Endodermal cell (in vitro differentiated cells): ENCODE data around the gene ZC2HC1B. TPM values are rescaled to one million over a fixed set of nuclear protein-coding genes. Genes with fewer than 3 reads are reported as not detected.

Experiments used
- DNase-seq: peaks from one replicate; pipeline ENCODE4 v3.0.0-alpha.2; 2017
- H3K27ac ChIP-seq: 2 replicates; pipeline ENCODE4 v1.5.1; 2013; ENCODE audit warnings: mild to moderate bottlenecking, low read depth, low read length, moderate library complexity
- H3K27me3 ChIP-seq: 2 replicates; pipeline ENCODE4 v1.6.1; 2013; ENCODE audit warnings: mild to moderate bottlenecking, low read length, moderate library complexity; ENCODE audit not compliant: insufficient read depth, control insufficient read depth, poor library complexity, severe bottlenecking
- H3K36me3 ChIP-seq: 2 replicates; pipeline ENCODE4 v1.7.0; 2013; ENCODE audit warnings: mild to moderate bottlenecking, low read length, moderate library complexity; ENCODE audit not compliant: control insufficient read depth, insufficient read depth
- H3K4me1 ChIP-seq: one replicate; pipeline ENCODE4 v1.7.0; 2013; ENCODE audit warnings: low read length; ENCODE audit not compliant: control insufficient read depth, insufficient read depth
- H3K4me3 ChIP-seq: 2 replicates; pipeline ENCODE4 v1.5.1; 2013; ENCODE audit warnings: mild to moderate bottlenecking, low read length, moderate library complexity
- H3K9ac ChIP-seq: 2 replicates; pipeline ENCODE4 v1.6.1; 2013; ENCODE audit warnings: mild to moderate bottlenecking, low read length, moderate library complexity; ENCODE audit not compliant: poor library complexity, severe bottlenecking; ENCODE audit errors: extremely low read depth
- H3K9me3 ChIP-seq: 2 replicates; pipeline ENCODE4 v1.6.1; 2013; ENCODE audit warnings: mild to moderate bottlenecking, low read length, moderate library complexity; ENCODE audit not compliant: control insufficient read depth
- H3K27ac Mint-ChIP-seq: 2 replicates; pipeline ENCODE4 v1.8.0; 2020; ENCODE audit warnings: mixed read lengths
- H3K27me3 Mint-ChIP-seq: 2 replicates; pipeline ENCODE4 v1.8.0; 2021; ENCODE audit warnings: mild to moderate bottlenecking, mixed read lengths; ENCODE audit not compliant: insufficient read depth
- H3K36me3 Mint-ChIP-seq: 2 replicates; pipeline ENCODE4 v1.8.0; 2020; ENCODE audit warnings: low read depth, mixed read lengths
- H3K4me1 Mint-ChIP-seq: 2 replicates; pipeline ENCODE4 v1.8.0; 2020; ENCODE audit warnings: mixed read lengths
- H3K4me3 Mint-ChIP-seq: 2 replicates; pipeline ENCODE4 v1.8.0; 2020; ENCODE audit warnings: mild to moderate bottlenecking, moderate library complexity, mixed read lengths
- H3K9me3 Mint-ChIP-seq: 2 replicates; pipeline ENCODE4 v1.8.0; 2020; ENCODE audit warnings: mild to moderate bottlenecking, mixed read lengths
- WGBS, 2 experiments: methylation state at CpG; one replicate each; pipeline versions ENCODE4 v1.1.5 to v1.1.7; 2013; ENCODE audit warnings: missing lambda C conversion rate in 2 of 2, mixed read lengths in 1 of 2; ENCODE audit not compliant: insufficient coverage in 1 of 2, insufficient read length in 1 of 2; 5-methylcytosine and 5-hydroxymethylcytosine counted together
- total RNA-seq, 2 donors: library from RNA; stranded (reverse); fragmentation: NEBNext Ultra II Directional in 1 of 2; extraction: Animal tissue kit (Norgen Biotek cat#: 25700) in 1 of 2; gene quantifications; 2 replicates in 1 of 2; 3 replicates in 1 of 2; pipeline ENCODE4 v1.2.1, GENCODE V29; 2021
- TF ChIP-seq, protein P1 (sequence below): fragments of 200-600 bp; sonication (generic); conservative IDR thresholded peaks from 2 replicates; pipeline ENCODE4 v1.5.0; 2021; ENCODE audit warnings: antibody characterized with exemption, mild to moderate bottlenecking

ZC2HC1B gene
- total RNA-seq, 2 donors from 2014 or later = not detected

DNA sequence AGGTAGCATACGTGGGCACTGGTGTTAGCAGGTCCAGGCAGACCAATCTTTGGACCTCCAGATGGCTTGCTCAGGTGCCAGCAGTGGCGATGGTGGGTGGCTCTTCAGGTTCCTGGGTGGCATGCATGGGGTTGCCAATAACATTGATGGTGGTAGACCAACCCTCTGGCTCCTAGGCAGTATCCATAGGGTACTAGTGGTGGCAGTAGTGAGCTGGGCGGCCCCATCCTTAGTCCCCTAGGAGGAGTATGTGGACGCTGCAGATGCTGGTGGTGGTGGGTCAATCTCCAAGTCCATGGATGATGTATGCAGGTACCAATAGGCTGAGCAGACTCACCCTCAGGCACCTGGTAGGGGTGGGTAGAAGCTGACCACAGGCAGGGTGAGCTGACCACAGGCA, 70.6 kb downstream of the ZC2HC1B start:
- Mint-ChIP-seq H3K27ac (no peak overlapping the region), H3K4me1 (peaks cover 22% of the 10 kb centered on the region), H3K27me3 (peaks cover 6% of the 10 kb centered on the region), H3K36me3 (peaks cover 3% of the 10 kb centered on the region), H3K4me3 (no peak overlapping the region), H3K9me3 (peaks cover 31% of the 10 kb centered on the region)
- Histone ChIP-seq H3K27me3 (no peaks in the 10 kb centered on the region), H3K4me3 (no peak overlapping the region), H3K9ac (no peak overlapping the region), H3K4me1 (peaks cover 16% of the 10 kb centered on the region), H3K27ac (no peak overlapping the region), H3K36me3 (no peaks in the 10 kb centered on the region), H3K9me3 (peaks cover 19% of the 10 kb centered on the region)
- TF ChIP-seq, protein P1, sequence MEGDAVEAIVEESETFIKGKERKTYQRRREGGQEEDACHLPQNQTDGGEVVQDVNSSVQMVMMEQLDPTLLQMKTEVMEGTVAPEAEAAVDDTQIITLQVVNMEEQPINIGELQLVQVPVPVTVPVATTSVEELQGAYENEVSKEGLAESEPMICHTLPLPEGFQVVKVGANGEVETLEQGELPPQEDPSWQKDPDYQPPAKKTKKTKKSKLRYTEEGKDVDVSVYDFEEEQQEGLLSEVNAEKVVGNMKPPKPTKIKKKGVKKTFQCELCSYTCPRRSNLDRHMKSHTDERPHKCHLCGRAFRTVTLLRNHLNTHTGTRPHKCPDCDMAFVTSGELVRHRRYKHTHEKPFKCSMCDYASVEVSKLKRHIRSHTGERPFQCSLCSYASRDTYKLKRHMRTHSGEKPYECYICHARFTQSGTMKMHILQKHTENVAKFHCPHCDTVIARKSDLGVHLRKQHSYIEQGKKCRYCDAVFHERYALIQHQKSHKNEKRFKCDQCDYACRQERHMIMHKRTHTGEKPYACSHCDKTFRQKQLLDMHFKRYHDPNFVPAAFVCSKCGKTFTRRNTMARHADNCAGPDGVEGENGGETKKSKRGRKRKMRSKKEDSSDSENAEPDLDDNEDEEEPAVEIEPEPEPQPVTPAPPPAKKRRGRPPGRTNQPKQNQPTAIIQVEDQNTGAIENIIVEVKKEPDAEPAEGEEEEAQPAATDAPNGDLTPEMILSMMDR = peak; percentile 47
- 97% methylated on average over 4 of the region's 4 CpGs; no CpG with 5 or more reads in 1 of the 2 experiments for WGBS, 2 experiments
- DNase-seq = no peak

GRCh38 chr6:143936347-143936746, 72.1 kb downstream of the ZC2HC1B start:
- TF ChIP-seq, protein P1 = no peak
- no peaks in the 10 kb centered on the region for H3K36me3 ChIP-seq
- H3K4me1 ChIP-seq = peaks cover 16% of the 10 kb centered on the region
- H3K27me3 Mint-ChIP-seq = peaks cover 8% of the 10 kb centered on the region
- DNase-seq = no peak
- peaks cover 19% of the 10 kb centered on the region for H3K9me3 Mint-ChIP-seq
- H3K9me3 ChIP-seq = peaks cover 11% of the 10 kb centered on the region
- peaks cover 22% of the 10 kb centered on the region for H3K4me1 Mint-ChIP-seq
- H3K27me3 ChIP-seq = no peaks in the 10 kb centered on the region
- no peak overlapping the region for H3K27ac Mint-ChIP-seq
- H3K4me3 Mint-ChIP-seq = no peak overlapping the region
- H3K27ac ChIP-seq = no peak overlapping the region
- H3K4me3 ChIP-seq = peak overlapping the region; percentile 28
- H3K36me3 Mint-ChIP-seq = no peaks in the 10 kb centered on the region
- WGBS, 2 experiments = 96 to 97% methylated on average over 2 to 3 of the region's 3 CpGs
- H3K9ac ChIP-seq = no peak overlapping the region

- 40 to 62% methylated on average over 5 of the region's 5 CpGs for WGBS, 2 experiments
- H3K4me3 Mint-ChIP-seq = no peak overlapping the region
- TF ChIP-seq, protein P1 = no peak
- no peaks in the 10 kb centered on the region for H3K36me3 ChIP-seq
- H3K27ac Mint-ChIP-seq = no peak overlapping the region
- H3K9ac ChIP-seq = no peak overlapping the region
- DNase-seq = no peak
- peaks cover 12% of the 10 kb centered on the region for H3K27me3 Mint-ChIP-seq
- peaks cover 12% of the 10 kb centered on the region for H3K9me3 Mint-ChIP-seq
- H3K4me1 ChIP-seq = peaks cover 16% of the 10 kb centered on the region
- no peaks in the 10 kb centered on the region for H3K27me3 ChIP-seq
- no peaks in the 10 kb centered on the region for H3K36me3 Mint-ChIP-seq
- peaks cover 29% of the 10 kb centered on the region for H3K4me1 Mint-ChIP-seq
- H3K27ac ChIP-seq = no peak overlapping the region
- peak overlapping the region; percentile 28 for H3K4me3 ChIP-seq
- H3K9me3 ChIP-seq = peaks cover 4% of the 10 kb centered on the region
Observed at GRCh38 chr6:143936778-143937667, 72.7 kb downstream of the ZC2HC1B start.
